K562 (cell line): ENCODE data around the gene UBE2J2. TPM values are rescaled to one million over a fixed set of nuclear protein-coding genes. Genes with fewer than 3 reads are reported as not detected.

Source experiments
- CHD2 ChIP-seq: IDR thresholded peaks from 2 replicates; pipeline ENCODE4 v1.6.1; 2011; ENCODE audit warnings: low read depth, low read length
- GTF2E2 ChIP-seq: fragments of 200-800 bp; sonication (Bioruptor generic); IDR thresholded peaks from 2 replicates; pipeline ENCODE4 v1.6.1; 2016; ENCODE audit warnings: missing genetic modification characterization, missing compliant biosample characterization
- HNRNPLL ChIP-seq: fragments of 200-400 bp; formaldehyde crosslinking; IDR thresholded peaks from 2 replicates; pipeline ENCODE4 v1.6.1; 2017; ENCODE audit warnings: low read length, low read depth, mild to moderate bottlenecking; ENCODE audit not compliant: poor library complexity, severe bottlenecking
- KDM2B ChIP-seq: fragments of 250-450 bp; sonication (Bioruptor Pico); IDR thresholded peaks from 2 replicates; pipeline ENCODE4 v1.8.0; 2021; ENCODE audit warnings: mild to moderate bottlenecking, moderate library complexity
- NCOA2 ChIP-seq, 2 experiments: fragments of 450-650 bp; IDR thresholded peaks; 2 replicates each; pipeline ENCODE4 v1.6.1; 2018; ENCODE audit warnings: mild to moderate bottlenecking in 2 of 2, moderate library complexity in 1 of 2; ENCODE audit not compliant: partially characterized antibody in 2 of 2
- NFE2L1 ChIP-seq: fragments of 450-650 bp; IDR thresholded peaks from 2 replicates; pipeline ENCODE4 v1.6.1; 2016; ENCODE audit warnings: missing genetic modification characterization, low read depth, mild to moderate bottlenecking, missing compliant biosample characterization, moderate library complexity, borderline replicate concordance
- POLR2B ChIP-seq: fragments of 450-650 bp; IDR thresholded peaks from 2 replicates; pipeline ENCODE4 v1.6.1; 2018; ENCODE audit warnings: low read depth; ENCODE audit not compliant: partially characterized antibody
- PURB ChIP-seq: sonication (generic); formaldehyde crosslinking; IDR thresholded peaks from 2 replicates; pipeline ENCODE4 v1.9.0; 2021; ENCODE audit warnings: low read depth, mild to moderate bottlenecking, missing genetic modification reagents
- SMAD2 ChIP-seq: fragments of 150-350 bp; IDR thresholded peaks from 2 replicates; pipeline ENCODE4 v1.6.1; 2014; ENCODE audit warnings: low read depth, mild to moderate bottlenecking, low read length
- SMAD3 ChIP-seq: fragments of 450-650 bp; formaldehyde crosslinking; conservative IDR thresholded peaks from 2 replicates; pipeline ENCODE4 v1.4.0; 2020; ENCODE audit warnings: mild to moderate bottlenecking
- STAT5A ChIP-seq: IDR thresholded peaks from 2 replicates; pipeline ENCODE4 v1.6.1; 2012; ENCODE audit warnings: low read length, inconsistent platforms, borderline replicate concordance
- STAT5B ChIP-seq: fragments of 250-450 bp; sonication (Bioruptor Pico); IDR thresholded peaks from 2 replicates; pipeline ENCODE4 v1.8.0; 2021; ENCODE audit warnings: mild to moderate bottlenecking, inconsistent platforms
- TFAM ChIP-seq: fragments of 250-450 bp; sonication (Bioruptor Pico); conservative IDR thresholded peaks from 2 replicates; pipeline ENCODE4 v1.5.0; 2021; ENCODE audit warnings: mild to moderate bottlenecking, moderate library complexity
- U2AF2 ChIP-seq: fragments of 200-400 bp; formaldehyde crosslinking; optimal IDR thresholded peaks from 2 replicates; pipeline ENCODE3; 2017; ENCODE audit warnings: low read depth, mild to moderate bottlenecking, low read length
- ZFP30 ChIP-seq: fragments of 250-450 bp; sonication (Bioruptor Pico); IDR thresholded peaks from 2 replicates; pipeline ENCODE4 v1.8.0; 2022; ENCODE audit warnings: moderate library complexity, mild to moderate bottlenecking, inconsistent platforms, borderline replicate concordance
- ZNF347 ChIP-seq: fragments of 450-650 bp; formaldehyde crosslinking; IDR thresholded peaks from 2 replicates; pipeline ENCODE4 v1.4.0; 2020; ENCODE audit warnings: low read depth, mild to moderate bottlenecking, moderate library complexity
- ZNF707 ChIP-seq: fragments of 250-450 bp; sonication (Bioruptor Pico); conservative IDR thresholded peaks from 2 replicates; pipeline ENCODE4 v1.8.0; 2022; ENCODE audit warnings: inconsistent platforms, mild to moderate bottlenecking, moderate library complexity
- polyA plus RNA-seq, 8 experiments: library from polyadenylated mRNA; depleted of rRNA in 4 of 8; stranded (reverse) in 5 of 8; unstranded in 3 of 8; fragments of >200 nt; fragmentation: Nextera tagmentation in 2 of 8; fragmentation: Illumina TruSeq in 1 of 8; extraction: Ambion mirVana in 2 of 8; extraction: Trizol in 1 of 8; gene quantifications; 2 replicates each; pipeline versions ENCODE4 v1.2.1 to v1.2.3, GENCODE V29; 2011 to 2014; ENCODE audit warnings: inconsistent platforms in 1 of 8, missing spikeins in 1 of 8
- total RNA-seq, 7 experiments: library from RNA; depleted of rRNA in 6 of 7; stranded (reverse); fragments of >200 nt in 6 of 7; fragmentation: Illumina TruSeq in 2 of 7; extraction: Trizol in 2 of 7; gene quantifications; 2 replicates each; pipeline versions ENCODE4 v1.2.1 to v1.2.3, GENCODE V29; 2011 to 2021; ENCODE audit warnings: low replicate concordance in 1 of 7
- TF ChIP-seq, protein P1 (sequence below), 2 experiments: fragments of 250-450 bp in 1 of 2; fragments of 450-650 bp in 1 of 2; sonication (Bioruptor Pico) in 1 of 2; IDR thresholded peaks; 2 replicates each; pipeline versions ENCODE4 v1.6.1 to v1.8.0; 2016 to 2021; ENCODE audit warnings: mild to moderate bottlenecking in 2 of 2, moderate library complexity in 2 of 2, missing compliant biosample characterization in 1 of 2, missing genetic modification characterization in 1 of 2
- TF ChIP-seq, protein P2 (sequence below): fragments of 450-650 bp; IDR thresholded peaks from 2 replicates; pipeline ENCODE4 v1.6.1; 2018; ENCODE audit warnings: mild to moderate bottlenecking, low read depth; ENCODE audit not compliant: partially characterized antibody

UBE2J2 gene
- total and polyA plus RNA-seq, 9 of the 15 experiments (the other 6 are each of a cell fraction or from before 2014, with no cell fraction given), result 0.93 to 112 (median 75.5) TPM

DNA sequence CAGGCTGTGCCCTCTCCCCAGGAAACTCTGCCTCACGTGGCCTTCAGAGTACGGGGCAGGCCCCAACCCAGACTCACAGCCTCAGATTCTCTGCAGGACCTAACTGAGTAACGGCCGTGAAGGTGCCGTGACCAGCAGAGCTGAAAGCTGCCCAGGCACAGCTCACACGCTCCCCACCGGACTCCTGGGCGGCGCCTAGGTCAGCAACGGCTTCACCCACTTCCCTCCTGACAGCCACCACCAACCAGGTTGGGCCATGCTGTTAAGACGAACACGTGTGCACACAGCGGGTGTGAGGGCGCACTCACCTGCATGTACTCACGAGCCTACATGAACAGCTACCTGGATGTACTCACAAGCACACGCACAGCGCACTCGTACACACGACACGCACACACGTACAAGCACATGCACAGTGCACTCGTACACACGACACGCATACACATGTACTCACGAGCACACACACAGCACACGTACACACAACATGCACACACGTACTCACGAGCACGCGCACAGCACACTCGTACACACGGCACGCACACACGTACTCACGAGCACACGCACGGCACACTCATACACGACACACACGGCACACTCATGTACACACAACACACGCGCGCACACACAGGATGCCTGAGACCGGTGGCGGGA, 51.0 kb downstream of the UBE2J2 start (continued):
- TF ChIP-seq SMAD3 (CRISPR knock-in tag) (no peak), KDM2B (CRISPR knock-in tag) (no peak), CHD2 (no peak), HNRNPLL (no peak), POLR2B (peak; percentile 24), STAT5A (peak; percentile 61; the same call in 1 of the 2 replicates), NFE2L1 (tag) (no peak), SMAD2 (no peak), TFAM (no peak), PURB (no peak), U2AF2 (no peak), ZFP30 (no peak), STAT5B (CRISPR knock-in tag) (no peak), NCOA2 (IDR thresholded peaks at IDR 0.05; ENCODE audit: partially characterized antibody in 2 of 2) (no peak), ZNF707 (CRISPR knock-in tag) (no peak), GTF2E2 (no peak), ZNF347 (CRISPR knock-in tag) (no peak)
- TF ChIP-seq, protein P1, sequence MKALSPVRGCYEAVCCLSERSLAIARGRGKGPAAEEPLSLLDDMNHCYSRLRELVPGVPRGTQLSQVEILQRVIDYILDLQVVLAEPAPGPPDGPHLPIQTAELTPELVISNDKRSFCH (CRISPR knock-in tag; IDR thresholded peaks at IDR 0.05), result no peak
- TF ChIP-seq, protein P1 (tag; IDR thresholded peaks at IDR 0.05), result no peak
- TF ChIP-seq, protein P2, sequence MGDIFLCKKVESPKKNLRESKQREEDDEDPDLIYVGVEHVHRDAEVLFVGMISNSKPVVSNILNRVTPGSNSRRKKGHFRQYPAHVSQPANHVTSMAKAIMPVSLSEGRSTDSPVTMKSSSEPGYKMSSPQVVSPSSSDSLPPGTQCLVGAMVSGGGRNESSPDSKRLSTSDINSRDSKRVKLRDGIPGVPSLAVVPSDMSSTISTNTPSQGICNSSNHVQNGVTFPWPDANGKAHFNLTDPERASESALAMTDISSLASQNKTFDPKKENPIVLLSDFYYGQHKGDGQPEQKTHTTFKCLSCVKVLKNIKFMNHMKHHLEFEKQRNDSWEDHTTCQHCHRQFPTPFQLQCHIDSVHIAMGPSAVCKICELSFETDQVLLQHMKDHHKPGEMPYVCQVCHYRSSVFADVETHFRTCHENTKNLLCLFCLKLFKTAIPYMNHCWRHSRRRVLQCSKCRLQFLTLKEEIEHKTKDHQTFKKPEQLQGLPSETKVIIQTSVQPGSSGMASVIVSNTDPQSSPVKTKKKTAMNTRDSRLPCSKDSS, result no peak
